HepG2 (cell line): ENCODE data around the gene SPRY1. TPM values are rescaled to one million over a fixed set of nuclear protein-coding genes. Genes with fewer than 3 reads are reported as not detected.

Experiments used
- DRAP1 ChIP-seq: IDR thresholded peaks from 2 replicates; pipeline ENCODE4 v1.6.1; 2016; ENCODE audit warnings: missing genetic modification reagents, missing compliant biosample characterization
- FOXA1 ChIP-seq, 2 experiments: fragments of 450-650 bp in 1 of 2; sonication (generic) in 1 of 2; formaldehyde crosslinking in 1 of 2; IDR thresholded peaks; 2 replicates each; pipeline versions ENCODE4 v1.4.0 to v1.6.1; 2016 to 2020; ENCODE audit warnings: missing genetic modification reagents in 1 of 2
- FOXO4 ChIP-seq: sonication (generic); formaldehyde crosslinking; conservative IDR thresholded peaks from 2 replicates; pipeline ENCODE4 v1.8.1; 2023; ENCODE audit warnings: missing genetic modification reagents
- FUBP1 ChIP-seq: sonication (generic); formaldehyde crosslinking; IDR thresholded peaks from 2 replicates; pipeline ENCODE4 v1.5.1; 2020; ENCODE audit warnings: missing genetic modification reagents, mild to moderate bottlenecking, borderline replicate concordance
- HMG20A ChIP-seq: IDR thresholded peaks from 2 replicates; pipeline ENCODE4 v1.6.1; 2016; ENCODE audit warnings: borderline replicate concordance
- PAXIP1 ChIP-seq: sonication (generic); formaldehyde crosslinking; conservative IDR thresholded peaks from 2 replicates; pipeline ENCODE4 v1.4.0; 2020; ENCODE audit warnings: mild to moderate bottlenecking, missing genetic modification reagents, moderate library complexity
- RXRB ChIP-seq: IDR thresholded peaks from 2 replicates; pipeline ENCODE4 v1.6.1; 2016; ENCODE audit warnings: borderline replicate concordance, missing genetic modification reagents, missing compliant biosample characterization
- SAP130 ChIP-seq: IDR thresholded peaks from 2 replicates; pipeline ENCODE4 v1.6.1; 2016; ENCODE audit warnings: low read depth
- SOX6 ChIP-seq, 2 experiments: fragments of 450-650 bp in 1 of 2; sonication (generic) in 1 of 2; formaldehyde crosslinking in 1 of 2; IDR thresholded peaks; 2 replicates each; pipeline versions ENCODE4 v1.4.0 to v1.6.1; 2017 to 2020; ENCODE audit warnings: antibody characterized with exemption in 1 of 2, mild to moderate bottlenecking in 1 of 2, missing genetic modification reagents in 1 of 2
- TBP ChIP-seq: sonication (generic); formaldehyde crosslinking; IDR thresholded peaks from 2 replicates; pipeline ENCODE4 v1.5.0; 2020; ENCODE audit warnings: missing genetic modification reagents
- ZFP36L1 ChIP-seq: sonication (generic); formaldehyde crosslinking; IDR thresholded peaks from 2 replicates; pipeline ENCODE4 v1.8.0; 2022; ENCODE audit warnings: mild to moderate bottlenecking, missing genetic modification reagents, moderate library complexity
- ZFP82 ChIP-seq: sonication (generic); formaldehyde crosslinking; IDR thresholded peaks from 2 replicates; pipeline ENCODE4 v1.5.1; 2020; ENCODE audit warnings: mild to moderate bottlenecking, missing genetic modification reagents, borderline replicate concordance
- ZNF34 ChIP-seq: sonication (generic); formaldehyde crosslinking; IDR thresholded peaks from 2 replicates; pipeline ENCODE4 v1.4.0; 2020; ENCODE audit warnings: mild to moderate bottlenecking, missing genetic modification reagents, borderline replicate concordance
- ZNF687 ChIP-seq: sonication (generic); formaldehyde crosslinking; IDR thresholded peaks from 2 replicates; pipeline ENCODE4 v1.5.1; 2020; ENCODE audit warnings: mild to moderate bottlenecking, missing genetic modification reagents, moderate library complexity
- polyA plus RNA-seq, 8 experiments: library from polyadenylated mRNA; depleted of rRNA in 3 of 8; stranded (reverse) in 7 of 8; unstranded in 1 of 8; fragments of >200 nt; fragmentation: Illumina TruSeq in 4 of 8; extraction: Trizol in 4 of 8; gene quantifications; 2 replicates each; pipeline versions ENCODE4 v1.2.1 to v1.2.3, GENCODE V29; 2011 to 2016; ENCODE audit warnings: low read depth in 4 of 8, missing spikeins in 1 of 8, mixed read lengths in 1 of 8; ENCODE audit not compliant: insufficient read depth in 1 of 8
- total RNA-seq, 5 experiments: library from RNA; depleted of rRNA; stranded (reverse); fragments of >200 nt; fragmentation: Illumina TruSeq; extraction: Trizol; gene quantifications; 2 replicates each; pipeline ENCODE4 v1.2.3, GENCODE V29; 2016; ENCODE audit warnings: low read depth in 1 of 5

Gene SPRY1
- total and polyA plus RNA-seq, 2 of the 13 experiments (the other 11 are each of a cell fraction or from before 2014, with no cell fraction given) = 24.7 to 33.4 TPM

- no peak for TF ChIP-seq FOXO4 (CRISPR knock-in tag)
- no peak for TF ChIP-seq TBP
- TF ChIP-seq DRAP1 = peak; percentile 75
- peak; percentile 60 for TF ChIP-seq SAP130 (CRISPR knock-in tag)
- peak; percentile 44; the same call in 1 of the 2 replicates for TF ChIP-seq HMG20A (CRISPR knock-in tag)
- TF ChIP-seq ZNF34 = no peak
- peak; percentile 64 for TF ChIP-seq PAXIP1
- no peak for TF ChIP-seq SOX6 (IDR thresholded peaks at IDR 0.05)
- TF ChIP-seq SOX6 (CRISPR knock-in tag; IDR thresholded peaks at IDR 0.05) = peak; percentile 65; the same call in 1 of the 2 replicates
- TF ChIP-seq FOXA1 (IDR thresholded peaks at IDR 0.05) = no peak
- TF ChIP-seq FOXA1 (CRISPR knock-in tag; IDR thresholded peaks at IDR 0.05) = peak; percentile 32; the same call in 1 of the 2 replicates
- no peak for TF ChIP-seq ZNF687
- no peak for TF ChIP-seq ZFP82 (CRISPR knock-in tag)
- no peak for TF ChIP-seq FUBP1 (CRISPR knock-in tag)
- TF ChIP-seq ZFP36L1 = 0 out of 2 replicates have a peak, but pooled peaks have one; percentile 34
- peak; percentile 11; the same call in 1 of the 2 replicates for TF ChIP-seq RXRB (CRISPR knock-in tag)
These were observed 15.5 kb downstream of the SPRY1 start (continued) for GRCh38 chr4:123412091-123412505.
